Vagina (tissue), 2 donors: ENCODE measurements around the gene OSM. TPM values are rescaled to one million over a fixed set of nuclear protein-coding genes. Genes with fewer than 3 reads are reported as not detected.

Experiments used
- DNase-seq, 2 donors: peaks; one replicate each; pipeline ENCODE4 v3.0.0-alpha.2; 2017; ENCODE audit errors: extremely low spot score in 2 of 2
- H3K27ac ChIP-seq: fragments of 200-600 bp; sonication (generic); one replicate; pipeline ENCODE4 v1.5.1; 2019
- H3K27me3 ChIP-seq: fragments of 200-600 bp; sonication (generic); one replicate; pipeline ENCODE4 v1.5.1; 2019
- H3K36me3 ChIP-seq, 2 donors: fragments of 200-600 bp; sonication (generic); one replicate each; pipeline ENCODE4 v1.5.1; 2017 to 2019
- H3K4me1 ChIP-seq: fragments of 200-600 bp; sonication (generic); one replicate; pipeline ENCODE4 v1.5.1; 2019
- H3K4me3 ChIP-seq, 2 donors: fragments of 200-600 bp; sonication (generic); 1 replicate in 1 of 2; 2 replicates in 1 of 2; pipeline ENCODE4 v1.5.1; 2016 to 2019
- H3K9me3 ChIP-seq: fragments of 200-600 bp; sonication (generic); one replicate; pipeline ENCODE4 v1.5.1; 2019
- POLR2A ChIP-seq, 2 donors: fragments of 450-650 bp; IDR thresholded peaks; one replicate each; pipeline ENCODE4 v1.6.1; 2017; ENCODE audit warnings: antibody characterized with exemption in 2 of 2, mild to moderate bottlenecking in 2 of 2, moderate library complexity in 2 of 2
- POLR2AphosphoS5 ChIP-seq, 2 donors: sonication (generic); formaldehyde crosslinking; IDR thresholded peaks; one replicate each; pipeline ENCODE4 v1.9.0; 2017; ENCODE audit warnings: antibody characterized with exemption in 2 of 2, mild to moderate bottlenecking in 2 of 2, low read depth in 1 of 2; ENCODE audit not compliant: insufficient read depth in 1 of 2
- intact Hi-C: fragments of 100-400 bp; cut with DNase I; formaldehyde crosslinking; loops from one replicate; pipeline ENCODE4 v1.15.1; 2023
- total RNA-seq: library from RNA; depleted of rRNA; stranded (reverse); fragments of >200 nt; gene quantifications from one replicate; pipeline ENCODE4 v1.2.3, GENCODE V29; 2016
- TF ChIP-seq, protein P1 (sequence below), 3 experiments: fragments of 450-650 bp in 2 of 3; fragments of 200-600 bp in 1 of 3; sonication (generic) in 1 of 3; IDR thresholded peaks; one replicate each; pipeline ENCODE4 v1.5.1; 2017 to 2019; ENCODE audit warnings: antibody characterized with exemption in 3 of 3, mild to moderate bottlenecking in 2 of 3, moderate library complexity in 2 of 3

OSM gene
- total RNA-seq, 1 donor from 2014 or later: not detected

DNA sequence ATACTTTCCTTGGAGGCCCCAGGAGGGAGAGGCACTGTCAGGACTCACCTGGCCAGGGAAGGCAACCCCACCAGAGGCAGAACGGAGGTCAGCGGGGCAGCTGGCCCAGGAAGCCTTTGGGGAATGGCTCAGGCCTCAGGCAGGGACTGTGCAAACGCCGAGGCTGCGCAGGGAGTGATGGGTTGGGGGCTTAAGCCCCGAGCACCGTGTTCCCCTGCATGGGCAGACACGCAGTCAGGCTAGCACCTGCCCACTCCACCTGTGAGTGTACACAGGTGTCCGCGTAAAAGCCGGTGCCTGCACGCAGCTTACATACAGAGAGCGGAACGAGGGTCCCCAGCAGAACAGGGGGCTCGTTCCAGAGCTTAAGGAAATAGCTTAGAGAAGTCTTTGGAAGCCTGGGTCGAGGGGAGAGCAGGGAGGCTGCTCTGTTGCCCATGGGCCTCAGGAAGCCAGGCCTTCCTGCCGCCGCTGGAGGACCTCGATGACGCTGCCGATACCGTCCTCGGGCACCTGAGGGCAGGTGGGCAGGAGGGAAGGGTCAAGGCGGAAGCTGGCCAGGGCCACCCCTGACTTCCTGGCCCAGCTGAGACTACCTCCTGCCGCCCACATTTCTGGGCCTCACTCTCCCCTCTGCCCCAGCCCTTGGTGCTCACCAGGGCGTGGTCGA, 18.7 kb upstream of the OSM start:
- H3K36me3 ChIP-seq: peaks cover 0 to 18% of the 10 kb centered on the region in 2 donors
- no peak overlapping the region for H3K4me3 ChIP-seq
- H3K27ac ChIP-seq: no peak overlapping the region
- intact Hi-C loops: loop anchor here (10.0 kb wide), 1 partner anchor 69 kb away; the partner anchor contains the start of genes CCDC157 and SF3A1
- TF ChIP-seq POLR2A (IDR thresholded peaks at IDR 0.05): no peak
- TF ChIP-seq POLR2AphosphoS5 (IDR thresholded peaks at IDR 0.05; ENCODE audit: insufficient read depth in 1 of 2, low read depth in 1 of 2): no peak
- TF ChIP-seq, protein P1, sequence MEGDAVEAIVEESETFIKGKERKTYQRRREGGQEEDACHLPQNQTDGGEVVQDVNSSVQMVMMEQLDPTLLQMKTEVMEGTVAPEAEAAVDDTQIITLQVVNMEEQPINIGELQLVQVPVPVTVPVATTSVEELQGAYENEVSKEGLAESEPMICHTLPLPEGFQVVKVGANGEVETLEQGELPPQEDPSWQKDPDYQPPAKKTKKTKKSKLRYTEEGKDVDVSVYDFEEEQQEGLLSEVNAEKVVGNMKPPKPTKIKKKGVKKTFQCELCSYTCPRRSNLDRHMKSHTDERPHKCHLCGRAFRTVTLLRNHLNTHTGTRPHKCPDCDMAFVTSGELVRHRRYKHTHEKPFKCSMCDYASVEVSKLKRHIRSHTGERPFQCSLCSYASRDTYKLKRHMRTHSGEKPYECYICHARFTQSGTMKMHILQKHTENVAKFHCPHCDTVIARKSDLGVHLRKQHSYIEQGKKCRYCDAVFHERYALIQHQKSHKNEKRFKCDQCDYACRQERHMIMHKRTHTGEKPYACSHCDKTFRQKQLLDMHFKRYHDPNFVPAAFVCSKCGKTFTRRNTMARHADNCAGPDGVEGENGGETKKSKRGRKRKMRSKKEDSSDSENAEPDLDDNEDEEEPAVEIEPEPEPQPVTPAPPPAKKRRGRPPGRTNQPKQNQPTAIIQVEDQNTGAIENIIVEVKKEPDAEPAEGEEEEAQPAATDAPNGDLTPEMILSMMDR (IDR thresholded peaks at IDR 0.05): no peak
- H3K4me1 ChIP-seq: peaks cover 27% of the 10 kb centered on the region
- H3K27me3 ChIP-seq: no peaks in the 10 kb centered on the region
- H3K9me3 ChIP-seq: no peaks in the 10 kb centered on the region
- no peak for DNase-seq

DNA sequence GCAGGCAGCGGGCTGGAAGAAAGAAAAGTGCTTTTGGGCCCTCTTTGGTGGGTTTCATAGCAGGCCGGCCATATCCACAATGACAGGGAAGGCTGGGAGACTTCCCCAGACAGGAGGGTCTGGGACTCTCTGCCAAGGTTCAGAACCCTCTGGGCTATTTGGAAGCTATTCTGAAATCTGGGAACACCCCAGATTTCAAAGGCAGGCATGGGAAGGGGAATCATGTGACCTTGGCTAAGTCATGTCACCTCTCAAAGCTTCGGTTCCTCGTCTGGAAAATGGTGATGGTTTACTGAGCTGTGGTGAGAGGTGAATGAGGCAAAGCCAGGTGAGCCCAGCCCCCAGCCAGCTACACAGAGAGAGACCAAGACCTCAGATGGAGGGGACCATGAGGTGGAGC, 18.0 kb upstream of the OSM start:
- DNase-seq: no peak
- no peak overlapping the region for H3K27ac ChIP-seq
- no peak overlapping the region for H3K4me3 ChIP-seq
- TF ChIP-seq POLR2A (IDR thresholded peaks at IDR 0.05) (no peak), POLR2AphosphoS5 (IDR thresholded peaks at IDR 0.05; ENCODE audit: insufficient read depth in 1 of 2, low read depth in 1 of 2) (no peak)
- TF ChIP-seq, protein P1 (IDR thresholded peaks at IDR 0.05): no peak
- intact Hi-C loops: loop anchor here (10.0 kb wide), 1 partner anchor 70 kb away; the partner anchor contains the start of genes CCDC157 and SF3A1
- H3K27me3 ChIP-seq: no peaks in the 10 kb centered on the region
- H3K36me3 ChIP-seq: peaks cover 0 to 18% of the 10 kb centered on the region in 2 donors
- H3K4me1 ChIP-seq: peaks cover 24% of the 10 kb centered on the region
- H3K9me3 ChIP-seq: no peaks in the 10 kb centered on the region

DNA sequence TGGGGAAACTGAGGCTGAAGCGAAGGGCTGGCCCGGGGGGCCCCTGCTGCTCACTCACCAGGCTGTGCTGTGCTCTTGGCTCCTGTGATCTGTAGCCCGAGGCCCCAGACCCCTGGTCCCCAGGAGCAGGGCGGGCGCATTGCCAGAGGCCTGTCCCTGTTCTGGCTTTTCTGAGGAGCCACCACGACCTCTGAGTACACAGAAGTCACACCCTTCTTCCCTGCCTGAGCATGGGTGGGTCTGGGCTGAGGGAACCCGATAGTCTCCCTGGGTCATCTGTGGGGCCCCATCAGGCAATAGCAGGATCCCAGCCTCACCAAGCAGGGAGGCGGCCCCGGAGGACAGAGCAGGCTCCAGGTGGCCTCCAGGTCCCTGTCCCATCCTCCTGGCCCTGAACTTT, 17.5 kb upstream of the OSM start:
- peaks cover 29% of the 10 kb centered on the region for H3K4me1 ChIP-seq
- H3K36me3 ChIP-seq: peaks cover 0 to 18% of the 10 kb centered on the region in 2 donors
- TF ChIP-seq POLR2AphosphoS5 (IDR thresholded peaks at IDR 0.05; ENCODE audit: insufficient read depth in 1 of 2, low read depth in 1 of 2) (no peak), POLR2A (IDR thresholded peaks at IDR 0.05) (no peak)
- TF ChIP-seq, protein P1 (IDR thresholded peaks at IDR 0.05): no peak
- no peaks in the 10 kb centered on the region for H3K9me3 ChIP-seq
- intact Hi-C loops: loop anchor here (10.0 kb wide), 1 partner anchor 71 kb away; the partner anchor contains the start of genes CCDC157 and SF3A1
- DNase-seq: no peak
- no peak overlapping the region for H3K4me3 ChIP-seq
- H3K27me3 ChIP-seq: no peaks in the 10 kb centered on the region
- no peak overlapping the region for H3K27ac ChIP-seq

DNA sequence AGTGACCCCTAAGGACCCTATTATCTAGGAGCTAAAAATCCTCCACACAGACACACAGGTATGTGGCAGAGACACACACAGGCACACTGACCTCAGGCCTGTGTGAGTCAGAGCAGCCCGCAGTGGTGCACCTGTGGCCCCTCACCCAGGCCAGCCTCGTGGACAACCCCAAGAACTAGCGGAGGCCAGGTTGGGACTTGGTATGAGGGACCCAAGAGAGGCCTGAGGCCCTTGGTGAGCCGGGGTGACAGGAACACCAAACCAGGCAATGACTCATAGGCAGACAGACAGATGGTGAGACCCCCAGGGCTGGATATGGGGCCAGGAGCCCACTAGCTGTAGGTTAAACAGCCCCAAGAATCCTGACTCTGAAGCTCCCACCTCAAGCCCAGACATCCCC, 16.7 kb upstream of the OSM start:
- TF ChIP-seq POLR2AphosphoS5 (IDR thresholded peaks at IDR 0.05; ENCODE audit: insufficient read depth in 1 of 2, low read depth in 1 of 2) (no peak), POLR2A (IDR thresholded peaks at IDR 0.05) (no peak)
- TF ChIP-seq, protein P1 (IDR thresholded peaks at IDR 0.05): no peak
- Histone ChIP-seq H3K9me3 (no peaks in the 10 kb centered on the region), H3K4me3 (no peak overlapping the region), H3K36me3 (peaks cover 0 to 18% of the 10 kb centered on the region in 2 donors), H3K27me3 (no peaks in the 10 kb centered on the region), H3K4me1 (peaks cover 29% of the 10 kb centered on the region), H3K27ac (no peak overlapping the region)
- intact Hi-C loops: loop anchor here (10.0 kb wide), 1 partner anchor 71 kb away; the partner anchor contains the start of genes CCDC157 and SF3A1
- no peak for DNase-seq

DNA sequence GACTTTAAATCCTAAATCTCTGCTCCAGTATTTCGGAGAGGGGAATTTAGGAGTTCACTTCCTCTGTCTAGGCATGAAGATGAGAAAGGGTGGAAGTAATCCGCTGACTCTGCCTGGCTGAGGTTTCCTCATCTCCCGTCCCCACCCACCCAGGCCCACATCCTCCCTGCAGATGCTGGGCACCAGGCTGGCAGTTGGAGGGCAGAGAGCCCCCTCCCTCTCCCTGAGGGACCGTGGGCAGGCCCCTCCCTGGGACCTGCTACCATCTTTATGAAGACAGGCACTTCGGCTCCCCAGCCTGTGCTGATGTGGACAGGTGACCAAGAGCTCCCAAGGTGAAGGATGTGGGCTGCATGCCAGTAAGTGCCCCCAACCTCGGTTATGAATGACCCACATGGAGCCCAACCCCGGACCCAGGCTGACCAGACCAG, 16.0 kb upstream of the OSM start:
- peaks cover 0 to 18% of the 10 kb centered on the region in 2 donors for H3K36me3 ChIP-seq
- DNase-seq: no peak
- H3K27me3 ChIP-seq: no peaks in the 10 kb centered on the region
- no peaks in the 10 kb centered on the region for H3K9me3 ChIP-seq
- H3K27ac ChIP-seq: no peak overlapping the region
- intact Hi-C loops: loop anchor here (10.0 kb wide), 1 partner anchor 72 kb away; the partner anchor contains the start of genes CCDC157 and SF3A1
- H3K4me3 ChIP-seq: no peak overlapping the region
- TF ChIP-seq POLR2AphosphoS5 (IDR thresholded peaks at IDR 0.05; ENCODE audit: insufficient read depth in 1 of 2, low read depth in 1 of 2): no peak
- TF ChIP-seq POLR2A (IDR thresholded peaks at IDR 0.05): no peak
- TF ChIP-seq, protein P1 (IDR thresholded peaks at IDR 0.05): no peak
- peaks cover 29% of the 10 kb centered on the region for H3K4me1 ChIP-seq
